Embryonic facial prominence (tissue), 1 donor: Measurements from ENCODE around the gene DRD4.

Experiments used
- DNase-seq: peaks from one replicate; pipeline ENCODE4 v3.0.0-alpha.2; 2016; ENCODE audit errors: extremely low spot score

Gene DRD4

GRCh38 chr11:636511-637332 is at the start of gene DRD4:
DRD4 (plus strand) TSS chr11:637269; CDS start chr11:637305, 36 bp downstream.
- DNase-seq = no peak

GRCh38 chr11:587546-587945 is 49.5 kb upstream of the DRD4 start:
- DNase-seq = no peak

- no peak for DNase-seq
Measured at GRCh38 chr11:587978-588380, 49.1 kb upstream of the DRD4 start.

GRCh38 chr11:589798-590197 is 47.3 kb upstream of the DRD4 start:
- no peak for DNase-seq

- DNase-seq = no peak
Measured at GRCh38 chr11:590997-591396, 46.1 kb upstream of the DRD4 start.

GRCh38 chr11:592501-592900 is 44.6 kb upstream of the DRD4 start:
- no peak for DNase-seq

- no peak for DNase-seq
Measured at GRCh38 chr11:592918-593317, 44.2 kb upstream of the DRD4 start.

GRCh38 chr11:593347-593746 is 43.7 kb upstream of the DRD4 start:
- DNase-seq = no peak

- DNase-seq = no peak
Measured at GRCh38 chr11:595400-595799, 41.7 kb upstream of the DRD4 start.

GRCh38 chr11:596374-596773 is 40.7 kb upstream of the DRD4 start:
- DNase-seq = no peak

GRCh38 chr11:597166-597725 is 39.8 kb upstream of the DRD4 start:
- no peak for DNase-seq

- no peak for DNase-seq
Measured at GRCh38 chr11:598005-598680, 38.9 kb upstream of the DRD4 start.

- no peak for DNase-seq
Measured at GRCh38 chr11:601573-602245, 35.4 kb upstream of the DRD4 start.

- DNase-seq = no peak
Measured at GRCh38 chr11:603154-603553, 33.9 kb upstream of the DRD4 start.

GRCh38 chr11:605286-606129 is 31.6 kb upstream of the DRD4 start:
- no peak for DNase-seq

GRCh38 chr11:606245-606644 is 30.8 kb upstream of the DRD4 start:
- DNase-seq = no peak

GRCh38 chr11:607020-607780 is 29.9 kb upstream of the DRD4 start:
- DNase-seq = no peak

- DNase-seq = no peak
Measured at GRCh38 chr11:607971-608659, 29.0 kb upstream of the DRD4 start.

- DNase-seq = no peak
Measured at GRCh38 chr11:608791-609251, 28.2 kb upstream of the DRD4 start.

GRCh38 chr11:609341-609811 is 27.7 kb upstream of the DRD4 start:
- no peak for DNase-seq
